A549 (cell line): ENCODE results near the gene PLD6. TPM values are rescaled to one million over a fixed set of nuclear protein-coding genes. Genes with fewer than 3 reads are reported as not detected.
A peak's percentile ranks its signal among the peaks of the same experiment; 100 is the strongest.

ENCODE experiments used
- ATAC-seq, 2 experiments: fragments of 200-7000 bp in 1 of 2; fragments of >200 bp in 1 of 2; cut with Nextera tagmentation in 1 of 2; cut with Tn5 transposase in 1 of 2; 3 replicates each; pipeline versions ENCODE4 v1.8.0 to v1.9.1; 2018 to 2020; ENCODE audit warnings: mild to moderate bottlenecking in 1 of 2, moderate library complexity in 1 of 2
- CTCF ChIA-PET: fragments of 300-600 bp; sonication (Branson Sonifier 250); formaldehyde crosslinking; extraction: SDS; loops from one replicate; lab custom pipeline; 2021; ENCODE audit warnings: antibody characterized with exemption, inconsistent platforms; lab: Yijun Ruan, JAX
- POLR2A ChIA-PET: fragments of 350-600 bp; formaldehyde crosslinking; extraction: SDS; loops from one replicate; lab custom pipeline; 2021; ENCODE audit warnings: antibody characterized with exemption, inconsistent platforms; lab: Yijun Ruan, JAX
- DNase-seq, 2 experiments: peaks; one replicate each; pipeline versions ENCODE4 v3.0.0 to v3.0.0-alpha.2; 2011 to 2016; ENCODE audit warnings: low read depth in 1 of 2, low spot score in 1 of 2
- FAIRE-seq: peaks from 2 replicates; lab custom pipeline; 2011; peaks lifted over from hg19 to GRCh38; lab: Jason Lieb, UNC
- H3K27ac ChIP-seq, 2 experiments: fragments of >200 bp; sonication (Bioruptor Twin); formaldehyde crosslinking; 3 replicates each; pipeline ENCODE4 v1.5.1; 2016 to 2017
- H3K4me1 ChIP-seq: fragments of >200 bp; sonication (Bioruptor Twin); formaldehyde crosslinking; 3 replicates; pipeline ENCODE4 v1.6.1; 2016
- H3K4me2 ChIP-seq: fragments of >200 bp; sonication (Bioruptor Twin); formaldehyde crosslinking; 3 replicates; pipeline ENCODE4 v1.6.1; 2016
- H3K4me3 ChIP-seq: fragments of >200 bp; sonication (Bioruptor Twin); formaldehyde crosslinking; 3 replicates; pipeline ENCODE4 v1.5.1; 2016
- H3K9me3 ChIP-seq: fragments of >200 bp; sonication (Bioruptor Twin); formaldehyde crosslinking; 3 replicates; pipeline ENCODE4 v1.6.1; 2016
- BCL3 ChIP-seq: fragments of >200 bp; sonication (Bioruptor Twin); formaldehyde crosslinking; IDR thresholded peaks from 3 replicates; pipeline ENCODE4 v1.6.1; 2016
- EHF ChIP-seq: fragments of 250-450 bp; sonication (Bioruptor Pico); IDR thresholded peaks from 2 replicates; pipeline ENCODE4 v1.5.0; 2020; ENCODE audit warnings: mild to moderate bottlenecking
- ELK1 ChIP-seq: fragments of 150-350 bp; IDR thresholded peaks from 2 replicates; pipeline ENCODE4 v1.6.1; 2014; ENCODE audit warnings: low read depth, mild to moderate bottlenecking, low read length
- EP300 ChIP-seq, 2 experiments: fragments of >200 bp; sonication (Bioruptor Twin); formaldehyde crosslinking; IDR thresholded peaks; 2 replicates in 1 of 2; 3 replicates in 1 of 2; pipeline ENCODE4 v1.6.1; 2016 to 2017
- ESRRA ChIP-seq: fragments of 150-350 bp; IDR thresholded peaks from 2 replicates; pipeline ENCODE4 v1.6.1; 2014; ENCODE audit warnings: mild to moderate bottlenecking, low read length, borderline replicate concordance
- GATA3 ChIP-seq: IDR thresholded peaks from 2 replicates; pipeline ENCODE4 v1.6.1; 2012; ENCODE audit warnings: borderline replicate concordance
- HES2 ChIP-seq: fragments of >200 bp; sonication (Bioruptor Twin); formaldehyde crosslinking; IDR thresholded peaks from 2 replicates; pipeline ENCODE4 v1.6.1; 2016
- HMGXB4 ChIP-seq: fragments of 250-450 bp; sonication (Bioruptor Pico); IDR thresholded peaks from 2 replicates; pipeline ENCODE4 v1.5.0; 2021; ENCODE audit warnings: mild to moderate bottlenecking, moderate library complexity, borderline replicate concordance
- HOXA7 ChIP-seq: fragments of 250-450 bp; sonication (Bioruptor Pico); IDR thresholded peaks from 2 replicates; pipeline ENCODE4 v1.5.0; 2020; ENCODE audit warnings: mild to moderate bottlenecking, moderate library complexity
- HOXB13 ChIP-seq: fragments of 250-450 bp; sonication (Bioruptor Pico); IDR thresholded peaks from 2 replicates; pipeline ENCODE4 v1.5.0; 2020; ENCODE audit warnings: low read depth, mild to moderate bottlenecking, moderate library complexity
- HOXB5 ChIP-seq: fragments of 250-450 bp; sonication (Bioruptor Pico); IDR thresholded peaks from 2 replicates; pipeline ENCODE4 v1.5.0; 2020; ENCODE audit warnings: mild to moderate bottlenecking, moderate library complexity
- JUN ChIP-seq, 2 experiments: fragments of >200 bp; sonication (Bioruptor Twin); formaldehyde crosslinking; IDR thresholded peaks; 2 replicates in 1 of 2; 3 replicates in 1 of 2; pipeline ENCODE4 v1.6.1; 2016 to 2017
- KDM1A ChIP-seq: fragments of 200-600 bp; sonication (generic); IDR thresholded peaks from 2 replicates; pipeline ENCODE4 v1.6.1; 2016; ENCODE audit warnings: low read depth, mild to moderate bottlenecking
- MAFK ChIP-seq: fragments of 450-650 bp; IDR thresholded peaks from 2 replicates; pipeline ENCODE4 v1.6.1; 2014; ENCODE audit not compliant: partially characterized antibody
- MAZ ChIP-seq: fragments of 150-350 bp; IDR thresholded peaks from 2 replicates; pipeline ENCODE4 v1.6.1; 2014; ENCODE audit warnings: antibody characterized with exemption, low read depth, low read length, borderline replicate concordance
- RARB ChIP-seq: fragments of 250-450 bp; sonication (Bioruptor Pico); IDR thresholded peaks from 2 replicates; pipeline ENCODE4 v1.8.0; 2021; ENCODE audit warnings: mild to moderate bottlenecking, moderate library complexity
- SREBF2 ChIP-seq: fragments of 450-650 bp; IDR thresholded peaks from 2 replicates; pipeline ENCODE4 v1.6.1; 2014; ENCODE audit warnings: mild to moderate bottlenecking, moderate library complexity
- TP53 ChIP-seq: fragments of 250-450 bp; sonication (Bioruptor Pico); IDR thresholded peaks from 2 replicates; pipeline ENCODE4 v1.5.0; 2021; ENCODE audit warnings: mild to moderate bottlenecking, moderate library complexity
- ZFP36 ChIP-seq: fragments of 450-650 bp; IDR thresholded peaks from 2 replicates; pipeline ENCODE4 v1.6.1; 2014; ENCODE audit warnings: borderline replicate concordance; ENCODE audit not compliant: partially characterized antibody
- ZNF302 ChIP-seq: fragments of 250-450 bp; sonication (Bioruptor Pico); IDR thresholded peaks from 2 replicates; pipeline ENCODE4 v1.9.0; 2021; ENCODE audit warnings: inconsistent platforms, mild to moderate bottlenecking, moderate library complexity
- ZSCAN20 ChIP-seq: fragments of 250-450 bp; sonication (Bioruptor Pico); IDR thresholded peaks from 2 replicates; pipeline ENCODE4 v1.8.0; 2022; ENCODE audit warnings: mild to moderate bottlenecking, moderate library complexity
- whole genome bisulfite sequencing: methylation state at CpG from one replicate; pipeline ENCODE4 v1.1.6; 2017; ENCODE audit errors: missing lambda C conversion rate; 5-methylcytosine and 5-hydroxymethylcytosine counted together
- polyA plus RNA-seq, 4 experiments: library from polyadenylated mRNA; depleted of rRNA in 3 of 4; stranded (reverse); fragments of >200 nt; fragmentation: RNase III in 1 of 4; extraction: RNeasy Plus Mini Kit Qiagen cat#74134 plus additional on column Dnase treatment in 1 of 4; gene quantifications; 2 replicates in 3 of 4; 3 replicates in 1 of 4; pipeline ENCODE4 v1.2.3, GENCODE V29; 2011 to 2017

The PLD6 gene
- polyA plus RNA-seq, 2 of the 4 experiments (the other 2 are of a cell fraction), result 5.6 to 5.7 TPM

- TF ChIP-seq HOXB5 (CRISPR knock-in tag) (no peak), SREBF2 (no peak), HOXB13 (CRISPR knock-in tag) (no peak), ESRRA (no peak), EP300 (IDR thresholded peaks at IDR 0.05) (no peak), ZSCAN20 (CRISPR knock-in tag) (no peak), TP53 (CRISPR knock-in tag) (no peak), ZNF302 (CRISPR knock-in tag) (no peak), HMGXB4 (no peak), GATA3 (no peak), MAFK (no peak), EHF (CRISPR knock-in tag) (no peak), HOXA7 (CRISPR knock-in tag) (no peak), ELK1 (no peak), HES2 (no peak)
- 81% methylated on average over 7 of the region's 7 CpGs for WGBS
- ATAC-seq (no peak), DNase-seq (no peak), FAIRE-seq (no peak)
- POLR2A ChIA-PET, result no interaction called here
- CTCF ChIA-PET, result interaction anchor here (0.5 to 10.9 kb wide), 4 partner anchors 10 to 51 kb away, joined by 3 to 112 read pairs (median 4); no protein-coding TSS in a partner anchor
- no peak overlapping the region for H3K4me3 ChIP-seq
- H3K4me1 ChIP-seq, result peaks cover 71% of the 10 kb centered on the region
- peak overlapping the region; percentile 72 to 88; a peak in 5 of 6 replicates for H3K27ac ChIP-seq
- H3K4me2 ChIP-seq, result no peak overlapping the region
- H3K9me3 ChIP-seq, result no peaks in the 10 kb centered on the region
Measured at GRCh38 chr17:17153709-17154108, 52.4 kb downstream of the PLD6 start.

- TF ChIP-seq EHF (CRISPR knock-in tag), result no peak
- TF ChIP-seq MAZ, result no peak
- TF ChIP-seq KDM1A, result no peak
- 95% methylated on average over 9 of the region's 9 CpGs for WGBS
- Histone ChIP-seq H3K4me2 (peak overlapping the region; percentile 76; the same call in 2 of the 3 replicates), H3K4me3 (no peak overlapping the region), H3K9me3 (no peaks in the 10 kb centered on the region), H3K4me1 (peaks cover 71% of the 10 kb centered on the region), H3K27ac (peak overlapping the region; percentile 72 to 88)
- ChIA-PET CTCF (interaction anchor here (0.7 to 10.9 kb wide), 9 partner anchors 9 to 152 kb away, joined by 3 to 112 read pairs (median 3); no protein-coding TSS in a partner anchor), POLR2A (no interaction called here)
- DNase-seq (no peak), FAIRE-seq (no peak), ATAC-seq (no peak)
Measured at GRCh38 chr17:17153071-17153470, 53.1 kb downstream of the PLD6 start.

GRCh38 chr17:17152385-17152784 lies 53.7 kb downstream of the PLD6 start:
- POLR2A ChIA-PET, result no interaction called here
- WGBS, result 71% methylated on average over 4 of the region's 4 CpGs
- Histone ChIP-seq H3K27ac (peak overlapping the region; percentile 72 to 88), H3K9me3 (no peaks in the 10 kb centered on the region), H3K4me3 (no peak overlapping the region), H3K4me2 (peak overlapping the region; percentile 76), H3K4me1 (peaks cover 71% of the 10 kb centered on the region)
- FAIRE-seq, result no peak
- ATAC-seq, result peak; percentile 20 to 36
- DNase-seq, result no peak
- CTCF ChIA-PET, result interaction anchor here (0.8 to 10.9 kb wide), 11 partner anchors 8 to 151 kb away, joined by 3 to 112 read pairs (median 4); no protein-coding TSS in a partner anchor
- TF ChIP-seq BCL3, result 0 out of 3 replicates have a peak, but pooled peaks have one; percentile 5
- TF ChIP-seq KDM1A, result no peak
- TF ChIP-seq HES2, result no peak
- no peak for TF ChIP-seq RARB
- TF ChIP-seq JUN (IDR thresholded peaks at IDR 0.05), result no peak
- TF ChIP-seq ZFP36, result no peak
- TF ChIP-seq MAFK, result no peak
